NCI-H748 (cell line): ENCODE data around the gene C1orf141.
A peak's percentile ranks its signal among the peaks of the same experiment; 100 is the strongest.
"Not testable (repeated sequence)": the region's sequence is repeated elsewhere in the genome, so short reads cannot be mapped to it uniquely, and the experiment has no call there.

Source experiments
- DNase-seq: peaks from one replicate; lab custom pipeline; 2025; ENCODE audit not compliant: unreplicated experiment; lab: John Stamatoyannopoulos, UW

Gene C1orf141

GRCh38 chr1:67089685-67090208 is 45.0 kb downstream of the C1orf141 start:
- no peak for DNase-seq

DNA sequence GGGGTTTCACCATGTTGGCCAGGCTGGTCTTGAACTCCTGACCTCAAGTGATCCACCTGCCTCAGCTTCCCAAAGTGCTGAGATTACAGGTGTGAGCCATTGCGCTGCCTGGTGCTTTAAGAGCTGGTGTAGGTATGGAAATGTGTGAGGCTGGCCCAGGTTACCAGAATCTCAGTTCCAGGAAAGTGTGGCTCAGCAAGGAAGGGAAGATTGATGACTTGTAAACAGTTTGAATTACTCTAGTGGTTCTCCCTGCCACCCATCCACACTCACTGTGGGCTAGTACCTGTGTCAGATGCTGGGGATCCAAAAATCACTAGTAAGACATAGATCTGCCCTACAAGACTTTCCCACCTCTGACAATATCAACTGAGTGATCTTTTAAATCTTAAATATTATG is 46.3 kb downstream of the C1orf141 start:
- no peak for DNase-seq

GRCh38 chr1:67085326-67085725 is 49.4 kb downstream of the C1orf141 start:
- DNase-seq = no peak

- DNase-seq = peak; percentile 54
These were observed 49.9 kb downstream of the C1orf141 start for GRCh38 chr1:67084765-67085318.

GRCh38 chr1:67078291-67078690 is 56.5 kb downstream of the C1orf141 start:
- DNase-seq = no peak

GRCh38 chr1:67077593-67077992 is 57.2 kb downstream of the C1orf141 start:
- DNase-seq = no peak

DNA sequence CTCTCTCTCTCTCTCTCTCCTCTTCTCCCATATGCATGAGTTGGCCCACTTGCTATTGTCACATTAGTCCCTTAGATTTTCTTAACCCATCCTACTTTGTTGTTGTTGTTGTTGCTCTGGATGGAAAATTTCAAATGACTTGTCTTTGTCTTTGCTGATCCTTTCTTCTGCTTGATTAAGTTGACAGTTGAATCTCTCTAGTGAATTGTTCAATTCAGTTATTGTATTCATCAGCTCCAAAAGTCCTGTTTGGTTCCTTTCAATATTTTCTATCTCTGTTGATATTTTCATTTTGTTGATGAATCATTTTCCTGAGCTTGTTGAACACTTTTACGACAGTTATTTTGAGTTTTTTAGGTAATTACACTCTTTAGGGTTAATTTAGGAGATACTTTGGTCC is 62.0 kb downstream of the C1orf141 start:
- DNase-seq = no peak

DNA sequence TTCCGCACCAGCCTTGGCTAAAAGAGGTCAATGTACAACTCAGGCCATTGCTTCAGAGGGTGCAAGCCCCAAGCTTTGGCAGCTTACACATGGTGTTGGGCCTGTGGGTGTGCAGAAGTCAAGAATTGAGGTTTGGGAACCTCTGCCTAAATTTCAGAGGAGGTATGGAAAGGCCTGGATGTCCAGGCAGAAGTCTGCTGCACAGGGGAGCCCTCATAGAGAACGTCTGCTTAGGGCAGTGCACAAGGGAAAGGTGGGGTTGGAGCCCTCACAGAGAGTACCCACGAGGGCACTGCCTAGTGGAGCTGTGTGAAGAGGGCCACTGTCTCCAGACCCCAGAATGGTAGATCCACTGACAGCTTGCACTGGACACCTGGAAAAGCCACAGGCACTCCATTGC is 67.1 kb downstream of the C1orf141 start:
- DNase-seq = not testable (repeated sequence)

DNA sequence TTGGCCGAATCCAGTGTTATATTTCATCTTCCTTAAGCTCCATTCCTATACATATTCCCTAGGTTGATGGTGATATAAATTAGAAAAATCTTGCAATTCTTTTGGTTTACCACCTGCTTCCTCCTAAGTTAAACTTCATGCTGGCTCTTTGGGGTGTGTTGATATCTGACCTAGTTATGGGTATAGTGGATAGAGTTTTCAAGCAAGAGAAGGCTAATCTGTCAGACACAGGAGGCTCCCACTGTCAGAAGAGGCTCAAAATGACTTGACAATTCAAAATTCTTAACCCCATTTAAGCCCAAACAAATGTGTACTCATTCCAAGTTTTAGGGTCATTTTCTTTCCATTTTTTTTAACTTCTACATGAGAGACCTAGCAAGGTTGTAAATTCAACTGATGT is 72.4 kb downstream of the C1orf141 start:
- no peak for DNase-seq

GRCh38 chr1:67061266-67061665 is 73.5 kb downstream of the C1orf141 start:
- no peak for DNase-seq

DNA sequence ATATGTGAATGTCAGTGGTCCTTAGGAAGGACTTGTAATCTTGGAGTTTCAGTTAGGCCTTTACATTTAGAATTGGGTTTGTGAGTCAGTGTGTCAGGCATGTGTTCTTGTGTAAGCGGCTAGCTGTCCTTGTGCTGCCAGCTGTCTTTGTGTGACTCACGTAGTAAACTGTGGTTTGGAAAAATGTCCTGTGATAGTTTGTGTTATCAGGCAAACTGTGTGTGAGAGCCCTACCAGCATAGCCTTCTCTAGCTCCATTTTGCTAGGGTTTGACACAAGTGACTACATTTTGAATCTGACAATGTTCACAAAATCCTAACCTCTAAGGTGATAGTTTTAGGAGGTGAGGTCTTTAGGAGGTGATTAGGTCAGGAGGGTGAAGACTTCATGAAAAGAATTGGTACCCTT is 74.0 kb downstream of the C1orf141 start:
- DNase-seq = no peak

DNA sequence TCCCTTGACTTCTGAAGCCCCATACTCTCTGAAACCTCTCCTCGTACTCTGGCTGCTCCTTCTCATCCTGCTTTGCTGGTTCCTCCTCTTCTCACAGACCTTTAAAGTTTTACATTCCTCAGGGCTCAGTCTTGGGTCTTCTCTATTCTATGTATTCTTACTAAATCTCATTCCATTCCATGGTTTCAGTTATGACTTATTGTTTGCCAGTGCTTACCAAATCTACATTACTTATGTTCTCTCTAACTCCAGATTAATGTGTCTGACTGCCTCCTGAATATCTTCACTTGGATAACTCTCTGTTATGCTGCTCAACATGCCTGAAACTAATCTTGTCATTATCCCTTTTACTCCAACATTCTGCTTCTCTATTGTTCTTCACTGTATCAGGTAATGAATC is 75.4 kb downstream of the C1orf141 start:
- DNase-seq = no peak

DNA sequence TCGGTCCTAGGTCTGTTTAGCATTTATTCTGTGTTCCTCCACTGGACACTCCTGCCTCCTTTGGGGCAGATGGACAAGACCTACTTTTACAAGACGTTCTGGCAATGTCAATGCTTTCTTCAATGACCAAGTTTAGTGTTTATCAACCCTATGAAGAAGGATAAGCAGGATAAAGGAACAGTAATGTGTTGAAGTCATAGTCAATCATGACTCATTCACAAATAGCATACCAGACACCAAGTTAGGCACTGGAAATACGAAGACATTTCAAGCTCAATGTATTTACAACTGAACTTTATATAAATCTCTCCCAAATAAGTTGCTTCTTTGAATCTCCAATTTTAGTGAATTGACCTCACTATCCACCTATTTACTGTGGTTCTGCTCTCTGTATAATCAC is 76.0 kb downstream of the C1orf141 start:
- no peak for DNase-seq

- DNase-seq = peak; percentile 39
These were observed 76.5 kb downstream of the C1orf141 start for GRCh38 chr1:67058242-67058641.

DNA sequence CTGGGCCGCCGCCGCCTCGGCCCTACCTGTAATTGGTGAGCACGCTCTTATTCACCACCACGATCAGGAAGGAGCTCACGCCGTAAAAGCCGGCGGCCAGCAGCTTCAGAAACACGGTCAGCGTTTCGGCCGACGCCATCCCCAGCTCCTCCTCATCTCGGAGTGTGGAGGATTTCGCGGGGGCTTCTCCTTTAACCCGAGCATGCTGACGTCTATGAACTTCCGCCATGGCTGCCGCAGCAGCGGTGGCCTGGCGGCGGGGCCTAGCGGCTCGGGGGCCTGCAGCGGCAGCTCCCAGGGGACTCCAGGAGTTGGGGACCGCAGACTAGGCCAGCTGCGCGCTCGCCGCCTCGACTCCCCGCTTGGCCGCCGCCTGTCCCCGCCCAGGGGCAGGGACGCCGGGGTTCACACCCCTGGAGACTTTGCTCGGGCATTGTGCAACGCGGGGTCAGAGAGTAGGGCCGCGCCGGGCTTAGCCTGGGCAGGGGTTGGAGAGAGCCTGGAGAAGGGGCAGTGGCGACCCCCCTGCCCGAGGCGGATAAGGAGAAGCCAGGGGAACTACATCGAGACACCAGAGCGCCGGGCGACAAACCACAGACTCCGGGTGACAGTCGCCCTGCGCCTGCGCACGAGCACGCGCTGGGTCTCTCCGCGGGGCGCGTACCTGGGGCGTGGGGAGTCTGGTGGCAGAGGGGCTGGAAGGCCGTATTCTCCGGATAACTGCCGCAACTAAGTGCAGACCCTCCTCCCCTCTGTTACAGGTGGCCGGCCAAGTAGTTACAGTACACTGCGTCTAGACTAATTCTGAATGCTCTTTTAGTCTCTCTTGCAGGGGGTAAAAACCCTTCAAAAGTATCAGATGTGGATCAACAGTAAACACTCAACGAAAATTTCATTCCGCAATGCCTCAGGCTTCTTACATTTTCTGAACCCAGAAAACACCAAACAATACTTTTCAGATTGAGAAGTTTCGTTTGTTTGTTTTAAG is 80.7 kb downstream of the C1orf141 start, which contains the start of gene SLC35D1:
TSS of gene SLC35D1 (minus strand) at position 364 of the 988 bp plus-strand sequence. CDS start at position 229, 135 bp downstream.
- peak; percentile 94 for DNase-seq

GRCh38 chr1:67053535-67053784 is 81.3 kb downstream of the C1orf141 start:
- DNase-seq = no peak

DNA sequence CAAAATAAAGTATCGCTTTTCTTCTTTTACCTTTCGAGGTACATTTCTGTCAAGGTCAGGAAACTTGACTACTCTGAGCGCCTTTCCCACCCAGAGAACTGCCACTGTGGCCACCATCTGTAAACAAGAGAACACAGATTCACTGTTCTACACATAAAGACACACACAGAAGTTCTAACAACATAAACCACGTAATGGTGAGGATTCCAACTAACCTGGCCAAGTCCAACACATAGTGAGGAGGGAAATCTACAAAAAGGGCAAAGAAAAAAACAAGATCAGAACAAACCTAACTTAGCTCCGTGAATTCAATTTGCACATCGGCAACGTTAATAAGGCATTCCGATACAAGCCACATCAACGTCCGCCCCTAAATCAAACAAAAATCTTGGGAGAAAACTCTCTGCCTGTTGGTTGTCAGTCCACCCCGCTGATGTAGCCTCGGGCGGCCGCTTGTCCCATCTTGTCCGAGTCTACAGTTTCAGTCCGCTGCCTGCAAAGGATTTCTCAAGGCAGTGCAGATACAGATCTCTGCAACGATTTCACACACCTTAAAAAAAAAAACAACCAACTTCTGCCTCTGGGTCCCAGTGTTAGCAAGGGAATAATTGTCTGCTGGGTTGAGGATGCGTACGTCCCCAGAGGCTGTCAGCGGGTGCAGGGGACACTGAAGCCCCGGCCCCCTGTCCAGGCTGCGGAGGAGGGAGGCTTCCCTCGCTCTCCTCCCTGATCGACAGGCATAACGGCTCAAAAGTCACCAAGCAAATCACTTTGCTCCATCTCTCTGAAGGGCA is 81.8 kb downstream of the C1orf141 start:
- DNase-seq = peak; percentile 51

DNA sequence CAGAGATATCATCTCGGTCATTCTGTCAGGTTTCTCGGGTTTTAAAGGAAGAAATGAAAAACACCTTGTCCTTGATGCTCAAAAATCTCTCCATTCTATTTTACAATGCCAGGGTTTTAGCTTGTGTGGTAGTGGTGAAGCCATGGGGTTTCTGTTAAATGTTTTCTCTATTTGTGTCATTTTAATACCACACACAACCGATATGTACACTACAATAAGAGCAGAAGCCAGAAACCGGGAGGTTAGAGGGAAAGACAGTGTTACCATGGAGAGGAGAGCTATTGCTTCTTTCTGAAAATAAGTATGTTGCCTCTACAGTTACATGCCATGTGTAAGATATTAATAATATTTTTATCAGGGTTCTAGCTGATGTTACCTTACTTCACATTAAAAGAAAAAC is 83.6 kb downstream of the C1orf141 start:
- no peak for DNase-seq

GRCh38 chr1:67044631-67045270 is 90.0 kb downstream of the C1orf141 start:
- DNase-seq = no peak

DNA sequence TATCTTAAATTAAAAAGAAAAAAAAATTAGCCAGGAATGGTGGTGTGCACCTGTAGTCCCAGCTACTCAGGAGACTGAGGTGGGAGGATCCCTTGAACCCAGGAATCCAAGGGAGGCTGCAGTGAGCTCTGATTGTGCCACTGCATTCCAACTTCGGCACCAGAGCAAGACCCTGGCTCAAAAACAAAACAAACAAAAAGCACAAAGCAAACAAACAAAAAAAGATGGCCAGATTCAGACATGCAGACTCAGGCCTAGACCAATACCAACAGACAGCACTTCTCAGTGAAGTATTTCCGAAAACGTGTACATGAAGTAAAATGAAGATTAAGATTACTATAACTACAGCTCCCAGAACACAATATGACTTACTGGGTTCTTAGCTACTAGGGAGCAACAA is 91.4 kb downstream of the C1orf141 start:
- no peak for DNase-seq
